Lung (tissue), 12 donors: ENCODE measurements around the gene FADS6. TPM values are rescaled to one million over a fixed set of nuclear protein-coding genes. Genes with fewer than 3 reads are reported as not detected.
A peak's percentile ranks its signal among the peaks of the same experiment; 100 is the strongest.

Source experiments
- ATAC-seq: fragments of 200-7000 bp; cut with Tn5 transposase; one replicate; pipeline ENCODE4 v1.9.1; 2020; ENCODE audit warnings: moderate number of reproducible peaks; ENCODE audit not compliant: insufficient read depth, low FRiP score
- DNase-seq, 3 donors: peaks; one replicate each; pipeline ENCODE4 v3.0.0-alpha.2; 2013 to 2017
- H3K27ac ChIP-seq, 2 donors: one replicate each; pipeline ENCODE4 v1.5.1; 2013; ENCODE audit warnings: mild to moderate bottlenecking in 2 of 2, moderate library complexity in 2 of 2, control low read depth in 1 of 2, inconsistent platforms in 1 of 2, low read depth in 1 of 2, low read length in 1 of 2
- H3K27me3 ChIP-seq, 3 donors: one replicate each; pipeline ENCODE4 v1.5.1; 2013; ENCODE audit warnings: low read length in 2 of 3; ENCODE audit not compliant: control insufficient read depth in 3 of 3, insufficient read depth in 3 of 3
- H3K36me3 ChIP-seq, 4 donors: one replicate each; pipeline ENCODE4 v1.5.1; 2013; ENCODE audit warnings: low read length in 4 of 4, mild to moderate bottlenecking in 1 of 4, moderate library complexity in 1 of 4; ENCODE audit not compliant: control insufficient read depth in 4 of 4, insufficient read depth in 4 of 4
- H3K4me1 ChIP-seq, 5 donors: one replicate each; pipeline ENCODE4 v1.5.1; 2013; ENCODE audit warnings: low read length in 5 of 5, mild to moderate bottlenecking in 2 of 5, moderate library complexity in 1 of 5; ENCODE audit not compliant: control insufficient read depth in 5 of 5, insufficient read depth in 5 of 5
- H3K4me3 ChIP-seq: one replicate; pipeline ENCODE4 v1.5.1; 2013; ENCODE audit warnings: mild to moderate bottlenecking, control low read depth, moderate library complexity
- H3K9ac ChIP-seq, 2 donors: one replicate each; pipeline ENCODE4 v1.5.1; 2013; ENCODE audit warnings: low read length in 2 of 2, control low read depth in 1 of 2; ENCODE audit not compliant: insufficient read depth in 1 of 2
- H3K9me3 ChIP-seq, 4 donors: one replicate each; pipeline ENCODE4 v1.5.1; 2013; ENCODE audit warnings: low read length in 3 of 4, mild to moderate bottlenecking in 1 of 4, moderate library complexity in 1 of 4; ENCODE audit not compliant: control insufficient read depth in 4 of 4, insufficient read depth in 3 of 4
- WGBS, 2 donors: extraction: QIAGEN DNeasy Blood & Tissue Kit; methylation state at CpG; one replicate each; pipeline ENCODE4 v1.1.7; 2013; 5-methylcytosine and 5-hydroxymethylcytosine counted together
- polyA plus RNA-seq, 2 donors: library from polyadenylated mRNA; stranded (reverse); fragments of 200-250 nt; gene quantifications; one replicate each; pipeline ENCODE4 v1.2.1, GENCODE V29; 2013
- total RNA-seq, 2 donors: library from RNA; depleted of rRNA in 1 of 2; stranded (reverse); fragments of >200 nt in 1 of 2; gene quantifications; one replicate each; pipeline ENCODE4 v1.2.1, GENCODE V29; 2014 to 2021
- TF ChIP-seq, protein P1 (sequence below): IDR thresholded peaks from 2 replicates; pipeline ENCODE4 v1.5.1; 2012; ENCODE audit warnings: mild to moderate bottlenecking; ENCODE audit errors: control extremely low read depth, extremely low read depth
- donor health status: control.
- donor health status: control.
- donor health status: Bipolar disorder and iron deficiency.
- donor health status: healthy.
- donor health status: DM: yes; HTN: yes; CAD: no.

The FADS6 gene
- total and polyA plus RNA-seq, 4 donors = not detected

- 98 to 100% methylated on average over 2 of the region's 2 CpGs for WGBS, 2 donors
- no peaks in the 10 kb centered on the region for H3K36me3 ChIP-seq
- H3K9me3 ChIP-seq = no peaks in the 10 kb centered on the region
- ATAC-seq (no peak), DNase-seq (no peak)
- TF ChIP-seq, protein P1, sequence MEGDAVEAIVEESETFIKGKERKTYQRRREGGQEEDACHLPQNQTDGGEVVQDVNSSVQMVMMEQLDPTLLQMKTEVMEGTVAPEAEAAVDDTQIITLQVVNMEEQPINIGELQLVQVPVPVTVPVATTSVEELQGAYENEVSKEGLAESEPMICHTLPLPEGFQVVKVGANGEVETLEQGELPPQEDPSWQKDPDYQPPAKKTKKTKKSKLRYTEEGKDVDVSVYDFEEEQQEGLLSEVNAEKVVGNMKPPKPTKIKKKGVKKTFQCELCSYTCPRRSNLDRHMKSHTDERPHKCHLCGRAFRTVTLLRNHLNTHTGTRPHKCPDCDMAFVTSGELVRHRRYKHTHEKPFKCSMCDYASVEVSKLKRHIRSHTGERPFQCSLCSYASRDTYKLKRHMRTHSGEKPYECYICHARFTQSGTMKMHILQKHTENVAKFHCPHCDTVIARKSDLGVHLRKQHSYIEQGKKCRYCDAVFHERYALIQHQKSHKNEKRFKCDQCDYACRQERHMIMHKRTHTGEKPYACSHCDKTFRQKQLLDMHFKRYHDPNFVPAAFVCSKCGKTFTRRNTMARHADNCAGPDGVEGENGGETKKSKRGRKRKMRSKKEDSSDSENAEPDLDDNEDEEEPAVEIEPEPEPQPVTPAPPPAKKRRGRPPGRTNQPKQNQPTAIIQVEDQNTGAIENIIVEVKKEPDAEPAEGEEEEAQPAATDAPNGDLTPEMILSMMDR = no peak
- H3K4me1 ChIP-seq = peaks cover 0 to 16% (median 3%) of the 10 kb centered on the region in 5 donors
- H3K9ac ChIP-seq = no peak overlapping the region
- H3K4me3 ChIP-seq = no peak overlapping the region
- no peak overlapping the region for H3K27ac ChIP-seq
- H3K27me3 ChIP-seq = peaks cover 0 to 50% (median 47%) of the 10 kb centered on the region in 3 donors
These were observed 28.3 kb upstream of the FADS6 start for GRCh38 chr17:74921769-74922168.

- H3K27ac ChIP-seq = no peak overlapping the region
- no peak overlapping the region for H3K4me3 ChIP-seq
- no peak overlapping the region for H3K9ac ChIP-seq
- TF ChIP-seq, protein P1 = no peak
- WGBS, 2 donors = 49 to 76% methylated on average over 19 of the region's 19 CpGs
- H3K9me3 ChIP-seq = no peaks in the 10 kb centered on the region
- DNase-seq (peak in 2 of 3 donors; percentile 14 to 25), ATAC-seq (no peak)
- peaks cover 0 to 16% (median 3%) of the 10 kb centered on the region in 5 donors for H3K4me1 ChIP-seq
- H3K27me3 ChIP-seq = peaks cover 0 to 44% (median 44%) of the 10 kb centered on the region in 3 donors
- H3K36me3 ChIP-seq = no peaks in the 10 kb centered on the region
These were observed 27.7 kb upstream of the FADS6 start for GRCh38 chr17:74921026-74921681.

DNA sequence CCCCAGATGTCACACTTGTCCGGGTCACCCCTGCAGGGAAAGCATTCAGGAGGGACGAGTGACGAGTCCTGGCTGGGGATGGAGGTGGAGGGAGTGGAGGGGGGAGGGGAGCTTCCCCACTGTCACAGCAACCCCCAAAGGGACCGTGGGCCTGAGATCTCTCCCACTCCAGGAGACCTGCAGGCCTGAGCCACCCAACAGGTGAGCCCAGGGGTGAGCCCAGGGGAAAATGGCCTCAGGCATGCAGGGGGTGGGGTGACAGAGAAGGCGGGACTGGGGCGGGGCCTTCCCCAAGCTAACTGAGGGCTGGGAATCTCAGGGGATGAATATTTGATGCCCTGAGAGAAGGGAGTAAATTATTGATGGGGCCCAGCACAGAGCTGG is 27.2 kb upstream of the FADS6 start:
- H3K36me3 ChIP-seq = no peaks in the 10 kb centered on the region
- DNase-seq = no peak
- 48 to 82% methylated on average over 6 of the region's 6 CpGs for WGBS, 2 donors
- TF ChIP-seq, protein P1 = no peak
- no peak overlapping the region for H3K4me3 ChIP-seq
- no peak overlapping the region for H3K9ac ChIP-seq
- ATAC-seq = no peak
- peaks cover 0 to 16% (median 3%) of the 10 kb centered on the region in 5 donors for H3K4me1 ChIP-seq
- H3K27me3 ChIP-seq = peaks cover 2 to 39% (median 39%) of the 10 kb centered on the region in 3 donors
- no peak overlapping the region for H3K27ac ChIP-seq
- no peaks in the 10 kb centered on the region for H3K9me3 ChIP-seq

GRCh38 chr17:74920306-74920620 is 26.8 kb upstream of the FADS6 start:
- Histone ChIP-seq H3K4me3 (no peak overlapping the region), H3K27me3 (peaks cover 4 to 36% (median 35%) of the 10 kb centered on the region in 3 donors), H3K9ac (no peak overlapping the region), H3K27ac (no peak overlapping the region), H3K4me1 (peaks cover 0 to 16% (median 3%) of the 10 kb centered on the region in 5 donors), H3K36me3 (no peaks in the 10 kb centered on the region), H3K9me3 (no peaks in the 10 kb centered on the region)
- DNase-seq = no peak
- WGBS, 2 donors = 74 to 81% methylated on average over 27 of the region's 27 CpGs
- TF ChIP-seq, protein P1 = no peak
- ATAC-seq = no peak
